RWPE1 (cell line): Measurements from ENCODE around the gene TMC1.
"Not testable (repeated sequence)": the region's sequence is repeated elsewhere in the genome, so short reads cannot be mapped to it uniquely, and the experiment has no call there.

Source experiments
- CTCF ChIA-PET: fragments of 350-600 bp; sonication (Branson Sonifier 250); formaldehyde crosslinking; extraction: SDS; loops from one replicate; lab custom pipeline; 2021; lab: Yijun Ruan, JAX
- POLR2A ChIA-PET: fragments of 400-600 bp; formaldehyde crosslinking; extraction: SDS; loops from one replicate; lab custom pipeline; 2020; ENCODE audit warnings: antibody characterized with exemption; ENCODE audit not compliant: low non-redundant PET; lab: Yijun Ruan, JAX
- DNase-seq: peaks from one replicate; pipeline ENCODE4 v3.0.0; 2012; ENCODE audit warnings: low spot score
- H3K27ac ChIP-seq: fragments of 450-650 bp; 2 replicates; pipeline ENCODE4 v1.5.1; 2017
- CTCF ChIP-seq: fragments of 450-650 bp; conservative IDR thresholded peaks from 2 replicates; pipeline ENCODE4 v1.5.1; 2017; ENCODE audit warnings: low read depth, mild to moderate bottlenecking

The TMC1 gene

GRCh38 chr9:72491242-72491641 is 30.2 kb upstream of the TMC1 start:
- POLR2A ChIA-PET, result no interaction called here
- no peak overlapping the region for H3K27ac ChIP-seq

GRCh38 chr9:72494051-72494450 is 27.4 kb upstream of the TMC1 start:
- TF ChIP-seq CTCF, result no peak
- H3K27ac ChIP-seq, result no peak overlapping the region
- no peak for DNase-seq
- ChIA-PET CTCF (interaction anchor here (0.6 kb wide), 1 partner anchor 448 kb away, joined by 4 read pairs; no protein-coding TSS in a partner anchor), POLR2A (no interaction called here)

More at GRCh38 chr9:72491242-72491641, 30.2 kb upstream of the TMC1 start:
- CTCF ChIA-PET, result interaction anchor here (0.6 kb wide), 3 partner anchors 36 to 680 kb away, joined by 3 to 8 read pairs (median 5); no protein-coding TSS in a partner anchor
- DNase-seq, result no peak
- no peak for TF ChIP-seq CTCF

GRCh38 chr9:72497447-72498046 is 23.9 kb upstream of the TMC1 start:
- POLR2A ChIA-PET, result no interaction called here
- no peak overlapping the region for H3K27ac ChIP-seq
- DNase-seq, result no peak
- CTCF ChIA-PET, result interaction anchor here (0.7 kb wide), 1 partner anchor 46 kb away, joined by 6 read pairs; no protein-coding TSS in a partner anchor
- no peak for TF ChIP-seq CTCF

- ChIA-PET CTCF (no interaction called here), POLR2A (no interaction called here)
- no peak for TF ChIP-seq CTCF
- DNase-seq, result no peak
- no peak overlapping the region for H3K27ac ChIP-seq
Observed at GRCh38 chr9:72506615-72507014, 14.8 kb upstream of the TMC1 start.

- DNase-seq, result no peak
- CTCF ChIA-PET, result interaction anchor here (0.7 kb wide), 1 partner anchor 18 kb away, joined by 6 read pairs; no protein-coding TSS in a partner anchor
Observed at GRCh38 chr9:72509053-72509452, 12.4 kb upstream of the TMC1 start.

GRCh38 chr9:72509635-72510034 is 11.8 kb upstream of the TMC1 start:
- TF ChIP-seq CTCF, result no peak
- ChIA-PET CTCF (interaction anchor here (0.7 kb wide), 1 partner anchor 17 kb away, joined by 6 read pairs; no protein-coding TSS in a partner anchor), POLR2A (interaction anchor here (0.6 kb wide), 1 partner anchor 91 kb away, joined by 4 read pairs; no protein-coding TSS in a partner anchor)
- DNase-seq, result peak; percentile 30
- no peak overlapping the region for H3K27ac ChIP-seq

More at GRCh38 chr9:72509053-72509452, 12.4 kb upstream of the TMC1 start:
- TF ChIP-seq CTCF, result no peak
- POLR2A ChIA-PET, result no interaction called here
- H3K27ac ChIP-seq, result no peak overlapping the region

GRCh38 chr9:72521011-72521410 is 397 bp upstream of the TMC1 start:
- CTCF ChIA-PET, result not testable (repeated sequence)

More at GRCh38 chr9:72521011-72521410, 397 bp upstream of the TMC1 start:
- DNase-seq, H3K27ac ChIP-seq, POLR2A ChIA-PET: not testable (repeated sequence)
